ENCODE measurements around the gene RABGAP1L.
"Not testable (repeated sequence)": the region's sequence is repeated elsewhere in the genome, so short reads cannot be mapped to it uniquely, and the experiment has no call there.

RABGAP1L gene

GRCh38 chr1:174159252-174160108, at the start of gene RABGAP1L:
TSS of gene RABGAP1L (plus strand) at chr1:174159520.
- DNase-seq: peak; percentile 96

GRCh38 chr1:174110053-174110452, 49.3 kb upstream of the RABGAP1L start:
- no peak for DNase-seq

- DNase-seq: no peak
Observed at GRCh38 chr1:174112489-174113162, 46.7 kb upstream of the RABGAP1L start.

DNA sequence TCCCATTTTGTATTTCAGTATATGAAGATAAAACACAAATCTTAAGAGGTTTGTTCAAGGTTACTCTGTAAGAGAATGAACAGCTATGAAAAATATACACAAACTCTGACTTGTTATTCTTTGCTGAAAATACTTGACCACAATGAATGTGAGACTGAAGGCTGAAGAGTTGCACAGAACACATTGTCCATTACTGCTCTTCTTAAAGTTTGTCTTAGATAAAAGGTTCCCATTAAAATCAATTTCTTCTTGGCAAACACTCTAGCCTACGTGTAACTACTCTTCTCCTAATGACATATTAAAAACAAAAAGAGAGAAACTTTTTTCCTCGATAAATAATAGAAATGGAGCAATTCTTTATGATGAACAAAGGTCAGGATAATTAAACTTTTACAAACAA, 45.2 kb upstream of the RABGAP1L start:
- DNase-seq: no peak

DNA sequence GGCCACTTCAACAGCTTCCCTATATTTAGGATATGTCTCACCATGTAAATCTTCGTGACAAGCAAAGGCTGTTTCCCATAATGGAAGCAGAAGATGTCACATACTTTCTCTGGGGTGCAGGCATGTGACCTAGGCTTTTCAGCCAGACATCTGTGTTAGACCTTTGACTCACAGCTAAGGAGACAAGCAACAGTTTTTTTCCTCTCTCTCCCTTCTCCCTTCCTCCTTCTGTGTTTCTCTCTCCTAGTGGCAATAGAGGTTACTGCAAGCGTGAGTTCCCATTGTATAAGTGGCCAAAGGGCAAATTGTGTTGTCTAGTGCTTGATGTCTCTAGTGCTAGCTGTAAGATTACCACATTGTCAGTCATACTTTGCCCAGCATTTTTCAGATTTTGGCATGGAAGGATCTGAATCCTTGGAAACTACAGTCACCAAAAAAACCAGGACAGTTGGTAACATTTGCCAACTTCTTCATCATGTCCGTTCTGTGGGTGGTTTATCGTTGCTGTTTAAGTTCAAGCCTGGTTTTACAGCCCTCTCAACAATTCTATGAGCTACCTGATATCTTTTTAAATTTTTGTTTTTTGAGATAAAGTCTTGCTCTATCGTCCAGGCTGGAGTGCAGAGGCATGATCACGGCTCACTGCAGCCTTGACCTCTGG, 44.4 kb upstream of the RABGAP1L start:
- peak; percentile 60 for DNase-seq

GRCh38 chr1:174116042-174116441, 43.3 kb upstream of the RABGAP1L start:
- DNase-seq: no peak

GRCh38 chr1:174118751-174119150, 40.6 kb upstream of the RABGAP1L start:
- DNase-seq: no peak

DNA sequence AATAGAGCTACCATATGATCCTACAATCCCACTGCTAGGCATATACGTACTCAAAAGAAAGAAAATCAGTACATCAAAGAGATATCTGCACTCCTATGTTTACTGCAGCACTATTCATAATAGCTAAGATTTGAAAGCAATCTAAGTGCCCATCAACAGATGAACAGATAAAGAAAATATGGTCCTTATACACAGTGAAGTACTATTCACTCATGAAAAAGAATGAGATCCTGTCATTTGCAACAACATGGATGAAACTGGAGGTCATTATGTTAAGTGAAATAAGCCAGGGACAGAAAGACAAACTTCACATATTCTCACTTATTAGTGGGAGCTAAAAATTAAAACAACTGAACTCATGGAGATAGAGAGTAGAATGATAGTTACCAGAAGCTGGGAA, 37.0 kb upstream of the RABGAP1L start:
- DNase-seq: not testable (repeated sequence)

GRCh38 chr1:174123843-174124242, 35.5 kb upstream of the RABGAP1L start:
- no peak for DNase-seq

DNA sequence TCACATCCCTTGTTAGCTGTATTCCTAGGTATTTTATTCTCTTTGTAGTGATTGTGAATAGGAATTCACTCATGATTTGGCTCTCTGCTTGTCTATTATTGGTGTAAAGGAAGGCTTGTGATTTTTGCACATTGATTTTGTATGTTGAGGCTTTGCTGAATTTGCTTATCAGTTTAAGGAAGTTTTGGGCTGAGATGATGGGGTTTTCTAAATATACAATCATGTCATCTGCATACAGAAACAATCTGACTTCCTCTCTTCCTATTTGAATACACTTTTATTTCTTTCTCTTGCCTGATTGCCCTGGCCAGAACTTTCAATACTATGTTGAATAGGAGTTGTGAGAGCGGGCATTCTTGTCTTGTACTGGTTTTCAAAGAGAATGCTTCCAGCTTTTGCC, 32.1 kb upstream of the RABGAP1L start:
- DNase-seq: not testable (repeated sequence)

DNA sequence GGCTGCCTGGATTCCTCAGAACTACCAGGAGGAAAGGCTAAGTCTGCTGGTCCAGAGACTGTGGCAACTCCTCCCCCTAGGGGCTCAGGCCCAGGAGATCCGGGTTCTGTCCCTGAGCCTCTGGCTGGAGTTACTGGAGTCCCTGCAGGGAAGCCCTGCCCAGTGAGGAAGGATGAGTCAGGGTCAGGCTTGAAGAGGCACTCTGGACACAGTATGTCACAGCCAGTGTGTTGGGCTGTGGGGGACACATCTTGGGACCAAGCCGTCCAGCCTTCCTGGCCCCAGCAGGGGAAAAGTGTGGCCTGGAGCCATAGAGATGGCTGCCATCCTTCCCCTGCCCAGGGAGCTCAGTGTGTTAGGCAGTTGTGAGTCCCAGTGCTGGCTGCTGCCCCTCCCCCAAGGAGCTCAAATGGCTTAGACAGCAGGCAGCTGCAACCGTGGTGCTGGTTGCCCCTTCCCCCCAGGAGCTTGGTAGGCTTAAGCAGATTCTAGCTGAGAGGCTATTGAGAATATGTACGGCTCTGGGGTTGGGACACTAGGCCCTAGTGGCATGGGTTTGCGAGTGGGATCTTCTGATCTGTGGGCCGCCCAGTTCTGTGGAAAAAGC, 28.2 kb upstream of the RABGAP1L start:
- peak; percentile 23 for DNase-seq

GRCh38 chr1:174134003-174134659, 25.2 kb upstream of the RABGAP1L start:
- DNase-seq: no peak

DNA sequence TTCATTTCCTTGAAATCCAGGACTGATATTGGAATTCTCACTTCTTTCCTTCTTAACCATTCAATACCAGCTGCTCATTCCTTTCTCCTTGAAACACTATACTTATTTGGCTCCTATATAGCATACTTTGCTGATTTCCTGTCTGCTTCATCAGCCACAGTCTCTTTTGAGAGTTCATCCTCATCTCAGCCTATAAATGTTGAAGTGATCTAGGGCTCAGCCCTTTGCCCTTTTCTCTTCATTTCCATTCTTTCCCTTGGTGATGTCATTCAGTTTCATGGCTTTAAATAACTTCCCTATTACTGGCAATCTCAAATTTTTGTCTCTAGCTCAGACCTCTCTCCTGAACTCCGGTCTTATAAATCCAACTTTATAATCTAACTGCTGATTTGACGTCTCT, 24.1 kb upstream of the RABGAP1L start:
- DNase-seq: peak; percentile 17

GRCh38 chr1:174136714-174137113, 22.6 kb upstream of the RABGAP1L start:
- DNase-seq: no peak

DNA sequence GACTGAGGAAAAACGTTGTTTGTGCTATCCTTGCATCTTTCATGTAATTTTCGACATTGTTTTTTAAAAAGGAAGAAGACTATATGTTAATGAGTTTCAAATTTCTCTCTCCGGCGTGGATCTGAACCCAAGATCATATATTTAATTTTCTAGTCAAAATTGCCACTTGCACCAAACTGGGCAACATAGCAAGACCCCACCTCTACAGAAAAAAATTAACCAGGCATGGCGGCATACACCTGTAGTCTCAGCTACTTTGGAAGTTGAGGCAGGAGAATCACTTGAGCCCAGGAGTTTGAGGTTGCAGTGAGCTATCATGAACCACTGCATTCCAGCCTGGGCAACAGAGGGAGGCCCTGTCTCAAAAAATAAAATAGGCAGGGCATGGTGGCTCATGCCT, 16.5 kb upstream of the RABGAP1L start:
- DNase-seq: no peak

- DNase-seq: not testable (repeated sequence)
Observed at GRCh38 chr1:174143727-174144396, 15.5 kb upstream of the RABGAP1L start.

DNA sequence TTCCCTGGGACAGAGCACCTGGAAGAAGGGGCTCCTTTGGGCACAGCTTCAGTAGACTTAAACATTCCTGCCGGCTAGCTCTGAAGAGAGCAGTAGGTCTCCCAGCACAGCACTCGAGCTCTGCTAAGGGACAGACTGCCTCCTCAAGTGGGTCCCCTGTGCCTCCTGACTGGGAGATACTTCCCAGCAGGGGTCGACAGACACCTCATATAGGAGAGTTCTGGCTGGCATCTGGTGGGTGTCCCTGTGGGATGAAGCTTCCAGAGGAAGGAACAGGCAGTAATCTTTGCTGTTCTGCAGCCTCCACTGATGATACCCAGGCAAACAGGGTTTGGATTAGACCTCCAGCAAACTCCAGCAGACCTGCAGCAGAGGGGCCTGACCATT, 14.9 kb upstream of the RABGAP1L start:
- DNase-seq: not testable (repeated sequence)

GRCh38 chr1:174149216-174149615, 10.1 kb upstream of the RABGAP1L start:
- no peak for DNase-seq

- DNase-seq: no peak
Observed at GRCh38 chr1:174150499-174150898, 8.8 kb upstream of the RABGAP1L start.

- no peak for DNase-seq
Observed at GRCh38 chr1:174152427-174152826, 6.9 kb upstream of the RABGAP1L start.

DNA sequence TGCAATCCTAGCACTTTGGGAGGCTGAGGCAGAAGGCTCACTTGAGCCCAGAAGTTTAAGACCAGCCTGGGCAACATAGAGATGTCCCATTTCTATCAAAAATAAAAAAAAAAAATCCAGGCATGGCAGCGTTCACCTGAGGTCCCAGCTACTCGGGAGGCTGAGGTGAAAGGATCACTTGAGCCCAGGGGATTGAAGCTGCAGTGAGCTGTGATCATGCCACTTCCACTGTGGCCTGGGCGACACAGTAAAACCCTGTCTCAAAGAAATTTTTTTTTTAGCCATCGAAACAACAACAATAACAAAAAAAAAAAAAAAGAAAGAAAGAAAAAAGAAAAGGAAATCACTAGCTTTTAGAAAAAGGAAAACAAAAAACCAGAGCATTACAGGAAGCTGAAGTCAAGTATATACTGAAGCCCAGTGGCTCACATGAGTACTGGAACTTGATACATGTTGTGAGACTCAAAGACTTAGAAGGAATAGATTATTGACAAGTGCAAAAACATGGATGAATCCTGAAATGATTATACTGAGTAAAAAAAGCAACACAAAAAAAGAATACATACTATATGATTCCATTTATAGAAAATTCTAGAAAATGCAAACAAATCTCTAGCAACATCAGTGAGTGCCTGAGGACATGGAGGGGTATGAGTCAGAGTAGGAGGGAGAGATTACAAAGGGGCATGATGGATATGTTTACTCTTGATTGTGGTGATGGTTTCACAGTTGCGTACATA, 6.1 kb upstream of the RABGAP1L start:
- DNase-seq: peak; percentile 38

- DNase-seq: no peak
Observed at GRCh38 chr1:174153825-174154107, 5.6 kb upstream of the RABGAP1L start.
